Activated CD4-positive, CD25-positive, alpha-beta regulatory T cell treated with anti-CD3 and anti-CD28 coated beads, Interleukin-2, amount 50 U/mL, for 16 hours (primary cell): ENCODE measurements around the gene FUBP3.

Experiments used
- DNase-seq: peaks from one replicate; pipeline ENCODE4 v3.0.0-alpha.2; 2020; ENCODE audit warnings: low read depth, low spot score

FUBP3 gene

GRCh38 chr9:130607640-130608420 lies 28.5 kb downstream of the FUBP3 start:
- DNase-seq: no peak

- DNase-seq: no peak
These were observed 29.3 kb downstream of the FUBP3 start for GRCh38 chr9:130608554-130609134.

GRCh38 chr9:130609163-130609562 lies 29.8 kb downstream of the FUBP3 start:
- no peak for DNase-seq

GRCh38 chr9:130610862-130611707 lies 31.7 kb downstream of the FUBP3 start:
- DNase-seq: no peak

GRCh38 chr9:130616451-130616850 lies 37.1 kb downstream of the FUBP3 start:
- DNase-seq: no peak

GRCh38 chr9:130623466-130623865 lies 44.1 kb downstream of the FUBP3 start:
- DNase-seq: no peak

- no peak for DNase-seq
These were observed 44.8 kb downstream of the FUBP3 start for GRCh38 chr9:130624154-130624553.

- DNase-seq: no peak
These were observed 47.0 kb downstream of the FUBP3 start for GRCh38 chr9:130626249-130626996.

GRCh38 chr9:130627051-130627450 lies 47.7 kb downstream of the FUBP3 start:
- DNase-seq: no peak

GRCh38 chr9:130627896-130628792 lies 48.8 kb downstream of the FUBP3 start:
- DNase-seq: no peak

- no peak for DNase-seq
These were observed 50.2 kb downstream of the FUBP3 start for GRCh38 chr9:130629443-130630070.

GRCh38 chr9:130630071-130630450 lies 50.7 kb downstream of the FUBP3 start:
- DNase-seq: no peak

- DNase-seq: no peak
These were observed 51.3 kb downstream of the FUBP3 start for GRCh38 chr9:130630506-130631330.

- DNase-seq: no peak
These were observed 52.1 kb downstream of the FUBP3 start for GRCh38 chr9:130631331-130632080.

- DNase-seq: no peak
These were observed 52.8 kb downstream of the FUBP3 start for GRCh38 chr9:130632081-130632710.

GRCh38 chr9:130632841-130633240 lies 53.5 kb downstream of the FUBP3 start:
- DNase-seq: no peak

GRCh38 chr9:130633336-130634190 lies 54.2 kb downstream of the FUBP3 start:
- DNase-seq: no peak
